Peyer's patch (tissue), 4 donors: ENCODE data around the gene PACS1. TPM values are rescaled to one million over a fixed set of nuclear protein-coding genes. Genes with fewer than 3 reads are reported as not detected.

Experiments
- DNase-seq, 3 donors: peaks; one replicate each; pipeline ENCODE4 v3.0.0-alpha.2; 2017 to 2019
- H3K27ac ChIP-seq, 4 donors: fragments of 200-600 bp; sonication (generic); one replicate each; pipeline ENCODE4 v1.5.1; 2016 to 2019
- H3K27me3 ChIP-seq, 2 donors: fragments of 200-600 bp; sonication (generic); one replicate each; pipeline ENCODE4 v1.5.1; 2019
- H3K36me3 ChIP-seq, 3 donors: fragments of 200-600 bp; sonication (generic); one replicate each; pipeline ENCODE4 v1.5.1; 2016 to 2019
- H3K4me1 ChIP-seq, 4 donors: fragments of 200-600 bp; sonication (generic); one replicate each; pipeline ENCODE4 v1.5.1; 2016 to 2019
- H3K4me3 ChIP-seq, 4 donors: fragments of 200-600 bp; sonication (generic); 1 replicate in 3 of 4; 2 replicates in 1 of 4; pipeline ENCODE4 v1.5.1; 2016 to 2019; ENCODE audit warnings: mild to moderate bottlenecking in 1 of 4
- H3K9me3 ChIP-seq, 4 donors: fragments of 200-600 bp; sonication (generic); one replicate each; pipeline ENCODE4 v1.5.1; 2016 to 2019; ENCODE audit warnings: mild to moderate bottlenecking in 1 of 4
- CTCF ChIP-seq, 6 experiments: fragments of 450-650 bp in 4 of 6; fragments of 200-600 bp in 2 of 6; sonication (generic) in 1 of 6; IDR thresholded peaks; one replicate each; pipeline ENCODE4 v1.5.1; 2017 to 2019; ENCODE audit warnings: antibody characterized with exemption in 6 of 6, mild to moderate bottlenecking in 3 of 6, moderate library complexity in 1 of 6
- POLR2A ChIP-seq, 2 donors: fragments of 450-650 bp; IDR thresholded peaks; one replicate each; pipeline ENCODE4 v1.5.1; 2017; ENCODE audit warnings: antibody characterized with exemption in 2 of 2, mild to moderate bottlenecking in 2 of 2, moderate library complexity in 2 of 2
- total RNA-seq, 4 donors: library from RNA; depleted of rRNA; stranded (reverse); fragments of >200 nt; gene quantifications; one replicate each; pipeline ENCODE4 v1.1.0, GENCODE V29; 2016

The PACS1 gene
- total RNA-seq, 4 donors from 2014 or later = 10.3 to 52.0 (median 22.3) TPM

- Histone ChIP-seq H3K9me3 (no peaks in the 10 kb centered on the region), H3K4me1 (peaks cover 0 to 7% (median 4%) of the 10 kb centered on the region in 4 donors), H3K36me3 (no peaks in the 10 kb centered on the region), H3K27ac (no peak overlapping the region), H3K27me3 (no peaks in the 10 kb centered on the region), H3K4me3 (no peak overlapping the region)
- TF ChIP-seq CTCF (IDR thresholded peaks at IDR 0.05) (no peak), POLR2A (IDR thresholded peaks at IDR 0.05) (no peak)
- no peak for DNase-seq
Observed at GRCh38 chr11:66047541-66048365, 22.3 kb upstream of the PACS1 start.

GRCh38 chr11:66048547-66049323 is 21.3 kb upstream of the PACS1 start, which contains the start of gene GAL3ST3:
GAL3ST3 (minus strand) TSS chr11:66049161; CDS start chr11:66045415, 3,746 bp downstream.
- no peaks in the 10 kb centered on the region for H3K27me3 ChIP-seq
- no peak within 1 kb of the TSS for H3K4me3 ChIP-seq
- H3K27ac ChIP-seq = no peak within 1 kb of the TSS
- peaks cover 0 to 17% (median 10%) of the 10 kb centered on the region in 4 donors for H3K4me1 ChIP-seq
- no peaks in the 10 kb centered on the region for H3K9me3 ChIP-seq
- H3K36me3 ChIP-seq = no peaks in the 10 kb centered on the region
- no peak for DNase-seq
- TF ChIP-seq POLR2A (IDR thresholded peaks at IDR 0.05) (no peak), CTCF (IDR thresholded peaks at IDR 0.05) (no peak)

GRCh38 chr11:66050581-66051231 is 19.4 kb upstream of the PACS1 start:
- peaks cover 0 to 19% (median 0%) of the 10 kb centered on the region in 3 donors for H3K36me3 ChIP-seq
- H3K27me3 ChIP-seq = no peaks in the 10 kb centered on the region
- H3K9me3 ChIP-seq = no peaks in the 10 kb centered on the region
- peak overlapping the region in 2 of 4 donors; percentile 86 to 88 for H3K27ac ChIP-seq
- no peak overlapping the region for H3K4me3 ChIP-seq
- peaks cover 0 to 24% (median 9%) of the 10 kb centered on the region in 4 donors for H3K4me1 ChIP-seq
- peak in 1 of 3 donors; percentile 29 for DNase-seq
- TF ChIP-seq POLR2A (IDR thresholded peaks at IDR 0.05) (no peak), CTCF (IDR thresholded peaks at IDR 0.05) (no peak)

- Histone ChIP-seq H3K4me1 (peaks cover 0 to 24% (median 9%) of the 10 kb centered on the region in 4 donors), H3K36me3 (peaks cover 0 to 26% (median 0%) of the 10 kb centered on the region in 3 donors), H3K9me3 (no peaks in the 10 kb centered on the region), H3K4me3 (peak overlapping the region; percentile 74 to 95 (median 86)), H3K27ac (peak overlapping the region; percentile 85 to 88 (median 87)), H3K27me3 (no peaks in the 10 kb centered on the region)
- TF ChIP-seq POLR2A (IDR thresholded peaks at IDR 0.05) = no peak
- TF ChIP-seq CTCF (IDR thresholded peaks at IDR 0.05) = no peak
- DNase-seq = no peak
Observed at GRCh38 chr11:66051371-66051765, 18.7 kb upstream of the PACS1 start.
